Measurements from ENCODE around the gene PCSK5. TPM values are rescaled to one million over a fixed set of nuclear protein-coding genes. Genes with fewer than 3 reads are reported as not detected.
"Not testable (repeated sequence)": the region's sequence is repeated elsewhere in the genome, so short reads cannot be mapped to it uniquely, and the experiment has no call there.

The PCSK5 gene
- polyA plus RNA-seq, 1 donor, result 123 TPM

DNA sequence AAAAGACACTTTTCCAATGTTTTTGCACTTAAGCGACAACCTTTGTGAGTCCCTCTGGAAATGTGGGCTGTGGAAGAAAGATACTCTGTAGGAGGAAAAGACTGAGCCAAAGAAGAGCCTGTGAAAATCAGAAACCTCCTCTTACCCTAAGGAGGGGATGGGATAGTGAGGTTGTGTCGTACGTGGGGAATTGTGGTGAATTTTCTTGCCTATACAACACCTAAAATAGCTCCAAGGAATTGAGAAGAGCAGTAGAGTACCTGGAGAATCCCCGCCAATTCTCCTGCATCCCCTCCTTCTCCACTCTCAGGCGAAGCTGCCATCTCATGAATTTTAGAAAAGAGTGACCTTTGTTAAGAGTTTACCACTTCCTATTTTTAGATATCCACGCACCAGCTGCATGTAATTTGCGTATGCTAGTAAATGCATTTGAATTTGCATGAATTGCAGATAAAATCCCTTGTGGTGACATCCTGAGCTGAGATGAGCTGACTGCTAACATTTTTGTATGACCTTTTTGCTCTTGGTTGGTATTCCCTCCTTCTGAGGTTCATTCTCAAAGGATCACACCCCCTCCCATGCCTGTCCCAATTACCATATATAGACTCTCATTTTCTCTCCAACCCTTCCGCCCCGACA lies 147.2 kb downstream of the PCSK5 start:
- 90% methylated on average over 3 of the region's 9 CpGs for WGBS (ENCODE audit: insufficient coverage, low lambda C conversion rate)
- no peak overlapping the region for H3K27ac ChIP-seq (ENCODE audit: low read length)

GRCh38 chr9:76038431-76038830 lies 148.0 kb downstream of the PCSK5 start:
- Histone ChIP-seq H3K36me3 (ENCODE audit: control insufficient read depth, insufficient read depth, low read length) (peaks cover 40% of the 10 kb centered on the region), H3K4me3 (ENCODE audit: low read length) (no peak overlapping the region), H3K4me1 (ENCODE audit: control insufficient read depth, insufficient read depth, low read length) (peaks cover 10% of the 10 kb centered on the region), H3K9me3 (ENCODE audit: control insufficient read depth, low read depth, low read length) (peaks cover 2% of the 10 kb centered on the region), H3K27ac (ENCODE audit: low read length) (no peak overlapping the region), H3K27me3 (ENCODE audit: control insufficient read depth, insufficient read depth, low read length) (no peaks in the 10 kb centered on the region)
- no CpG with 5 or more reads among the region's 2 CpGs for WGBS (ENCODE audit: insufficient coverage, low lambda C conversion rate)
- DNase-seq, result no peak

More for the DNA sequence above, 147.2 kb downstream of the PCSK5 start:
- no peak for DNase-seq
- Histone ChIP-seq H3K36me3 (ENCODE audit: control insufficient read depth, insufficient read depth, low read length) (peaks cover 39% of the 10 kb centered on the region), H3K27me3 (ENCODE audit: control insufficient read depth, insufficient read depth, low read length) (no peaks in the 10 kb centered on the region), H3K9me3 (ENCODE audit: control insufficient read depth, low read depth, low read length) (peaks cover 2% of the 10 kb centered on the region), H3K4me3 (ENCODE audit: low read length) (no peak overlapping the region), H3K4me1 (ENCODE audit: control insufficient read depth, insufficient read depth, low read length) (peaks cover 10% of the 10 kb centered on the region)

DNA sequence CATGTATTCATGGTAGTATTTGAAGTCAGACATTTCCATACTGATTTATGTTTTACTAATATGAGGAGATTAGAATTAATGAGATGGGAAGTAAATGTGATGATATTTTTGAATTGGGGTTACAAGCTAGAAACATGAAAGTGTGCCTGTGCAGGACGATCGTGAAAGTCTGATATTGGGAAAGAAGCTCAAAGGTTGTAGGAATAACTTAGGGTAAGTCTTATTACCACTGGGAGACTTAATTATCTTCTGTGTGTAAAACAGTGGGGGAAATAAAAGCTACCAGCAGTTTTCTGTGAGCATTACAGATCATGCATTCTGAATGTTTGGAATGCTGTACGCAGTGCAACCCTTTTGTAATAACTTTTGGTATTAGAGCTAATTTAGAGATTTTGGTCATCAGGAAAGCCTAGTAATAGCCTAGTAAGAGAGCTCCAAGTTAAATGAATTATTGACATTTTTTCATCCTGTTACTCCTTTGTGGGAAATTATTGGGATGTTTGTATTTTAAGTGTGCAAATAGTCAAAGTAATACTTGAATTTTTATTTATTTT lies 153.9 kb downstream of the PCSK5 start:
- peaks cover 31% of the 10 kb centered on the region for H3K4me1 ChIP-seq (ENCODE audit: control insufficient read depth, insufficient read depth, low read length)
- H3K4me3 ChIP-seq (ENCODE audit: low read length), result no peak overlapping the region
- H3K36me3 ChIP-seq (ENCODE audit: control insufficient read depth, insufficient read depth, low read length), result peaks cover 10% of the 10 kb centered on the region
- H3K27ac ChIP-seq (ENCODE audit: low read length), result no peak overlapping the region
- H3K9me3 ChIP-seq (ENCODE audit: control insufficient read depth, low read depth, low read length), result peaks cover 2% of the 10 kb centered on the region
- no peaks in the 10 kb centered on the region for H3K27me3 ChIP-seq (ENCODE audit: control insufficient read depth, insufficient read depth, low read length)
- peak; percentile 28 to 64 for DNase-seq
- 40% methylated on average over 1 of the region's 3 CpGs for WGBS (ENCODE audit: insufficient coverage, low lambda C conversion rate)

DNA sequence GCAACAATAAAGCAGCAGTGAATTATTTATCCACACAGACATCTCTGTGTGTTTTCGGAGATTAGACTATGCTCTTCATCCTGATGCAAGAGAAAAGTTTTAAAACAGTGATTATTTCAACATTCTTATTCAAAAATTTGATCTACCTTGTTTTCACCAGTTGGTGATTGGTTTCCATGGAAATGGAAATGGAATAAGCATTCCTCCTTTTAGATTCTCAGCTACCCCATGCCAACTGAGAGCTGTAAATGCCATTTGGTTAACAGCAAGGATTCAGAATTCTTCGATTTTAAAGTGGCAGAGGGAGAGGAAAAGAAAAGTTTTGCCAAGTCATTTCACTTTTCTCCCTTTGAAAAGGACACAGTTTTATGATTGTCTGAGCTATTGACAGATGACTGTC lies 154.7 kb downstream of the PCSK5 start:
- H3K36me3 ChIP-seq (ENCODE audit: control insufficient read depth, insufficient read depth, low read length), result peaks cover 10% of the 10 kb centered on the region
- no peaks in the 10 kb centered on the region for H3K27me3 ChIP-seq (ENCODE audit: control insufficient read depth, insufficient read depth, low read length)
- H3K9me3 ChIP-seq (ENCODE audit: control insufficient read depth, low read depth, low read length), result peaks cover under 1% of the 10 kb centered on the region
- no peak overlapping the region for H3K4me3 ChIP-seq (ENCODE audit: low read length)
- no peak for DNase-seq
- WGBS (ENCODE audit: insufficient coverage, low lambda C conversion rate), result 60% methylated on average over 2 of the region's 2 CpGs
- H3K4me1 ChIP-seq (ENCODE audit: control insufficient read depth, insufficient read depth, low read length), result peaks cover 32% of the 10 kb centered on the region
- H3K27ac ChIP-seq (ENCODE audit: low read length), result no peak overlapping the region

DNA sequence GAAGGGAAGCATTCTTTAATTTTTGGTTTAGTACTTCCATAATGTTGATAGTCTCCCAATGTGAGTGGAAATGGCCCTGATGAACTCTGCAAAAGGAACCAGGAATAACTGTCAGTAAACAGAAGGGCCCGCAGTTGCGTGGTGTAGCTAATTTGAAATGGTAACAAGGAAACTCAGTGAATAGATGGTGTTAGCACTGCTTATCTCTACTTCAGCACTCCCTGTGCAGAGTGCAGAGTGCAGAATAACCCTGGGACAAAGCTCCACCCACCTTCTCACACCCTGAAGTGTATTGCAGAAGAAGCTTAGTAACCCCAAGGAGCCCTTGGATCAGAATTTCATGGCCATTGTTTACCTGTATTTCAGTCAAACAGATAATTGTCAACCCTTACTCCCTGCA lies 158.9 kb downstream of the PCSK5 start:
- Histone ChIP-seq H3K27me3 (ENCODE audit: control insufficient read depth, insufficient read depth, low read length) (no peaks in the 10 kb centered on the region), H3K36me3 (ENCODE audit: control insufficient read depth, insufficient read depth, low read length) (peaks cover 30% of the 10 kb centered on the region), H3K4me1 (ENCODE audit: control insufficient read depth, insufficient read depth, low read length) (peaks cover 33% of the 10 kb centered on the region), H3K4me3 (ENCODE audit: low read length) (no peak overlapping the region), H3K9me3 (ENCODE audit: control insufficient read depth, low read depth, low read length) (peaks cover 6% of the 10 kb centered on the region), H3K27ac (ENCODE audit: low read length) (peak overlapping the region; percentile 64)
- WGBS (ENCODE audit: insufficient coverage, low lambda C conversion rate), result no CpG with 5 or more reads among the region's 2 CpGs
- peak; percentile 89 to 95 for DNase-seq

DNA sequence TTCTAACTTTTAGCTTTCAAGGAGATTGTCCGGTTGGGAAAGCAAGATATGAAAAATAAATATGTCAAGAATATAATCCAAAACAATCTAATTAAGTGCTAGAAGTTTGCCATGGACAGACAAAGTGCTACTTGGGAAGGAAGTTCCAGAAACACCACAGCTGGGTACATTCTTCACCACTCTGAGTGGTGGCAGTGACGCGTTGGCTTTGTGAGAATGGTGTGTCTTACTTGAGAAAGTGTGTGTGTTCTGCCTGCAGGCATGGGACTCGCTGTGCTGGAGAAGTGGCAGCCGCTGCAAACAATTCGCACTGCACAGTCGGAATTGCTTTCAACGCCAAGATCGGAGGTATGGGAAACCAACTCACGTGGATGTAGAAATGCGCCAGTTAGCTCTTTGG lies 177.2 kb downstream of the PCSK5 start:
- peaks cover 35% of the 10 kb centered on the region for H3K36me3 ChIP-seq (ENCODE audit: control insufficient read depth, insufficient read depth, low read length)
- no peaks in the 10 kb centered on the region for H3K4me1 ChIP-seq (ENCODE audit: control insufficient read depth, insufficient read depth, low read length)
- no peak overlapping the region for H3K4me3 ChIP-seq (ENCODE audit: low read length)
- H3K27ac ChIP-seq (ENCODE audit: low read length), result no peak overlapping the region
- DNase-seq, result no peak
- H3K27me3 ChIP-seq (ENCODE audit: control insufficient read depth, insufficient read depth, low read length), result no peaks in the 10 kb centered on the region
- 100% methylated on average over 1 of the region's 11 CpGs for WGBS (ENCODE audit: insufficient coverage, low lambda C conversion rate)
- H3K9me3 ChIP-seq (ENCODE audit: control insufficient read depth, low read depth, low read length), result no peaks in the 10 kb centered on the region

DNA sequence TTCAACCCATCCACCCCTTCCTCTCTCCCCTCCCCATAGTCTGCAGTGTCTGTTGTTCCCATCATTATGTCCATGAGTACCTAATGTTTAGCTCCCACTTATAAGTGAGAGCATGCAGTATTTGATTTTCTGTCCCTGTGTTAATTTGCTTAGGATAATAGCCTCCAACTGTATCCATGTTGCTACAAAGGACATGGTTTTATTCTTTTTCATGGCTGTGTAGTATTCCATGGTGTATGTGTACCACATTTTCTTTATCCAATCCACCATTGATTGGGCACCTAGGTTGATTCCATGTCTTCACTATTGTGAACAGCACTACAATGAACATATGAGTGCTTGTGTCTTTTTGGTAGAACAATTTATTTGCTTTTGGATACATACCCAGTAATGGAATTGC lies 187.1 kb downstream of the PCSK5 start:
- Histone ChIP-seq H3K9me3 (ENCODE audit: control insufficient read depth, low read depth, low read length) (no peaks in the 10 kb centered on the region), H3K27ac (ENCODE audit: low read length) (no peak overlapping the region), H3K27me3 (ENCODE audit: control insufficient read depth, insufficient read depth, low read length) (no peaks in the 10 kb centered on the region), H3K36me3 (ENCODE audit: control insufficient read depth, insufficient read depth, low read length) (peaks cover 43% of the 10 kb centered on the region), H3K4me1 (ENCODE audit: control insufficient read depth, insufficient read depth, low read length) (no peaks in the 10 kb centered on the region), H3K4me3 (ENCODE audit: low read length) (no peak overlapping the region)
- DNase-seq, result no peak

GRCh38 chr9:76081281-76081680 lies 190.8 kb downstream of the PCSK5 start:
- DNase-seq; H3K27ac ChIP-seq (ENCODE audit: low read length); H3K4me3 ChIP-seq (ENCODE audit: low read length); H3K27me3 ChIP-seq (ENCODE audit: control insufficient read depth, insufficient read depth, low read length); H3K4me1 ChIP-seq (ENCODE audit: control insufficient read depth, insufficient read depth, low read length); H3K9me3 ChIP-seq (ENCODE audit: control insufficient read depth, low read depth, low read length): not testable (repeated sequence)
- peaks cover 42% of the 10 kb centered on the region for H3K36me3 ChIP-seq (ENCODE audit: control insufficient read depth, insufficient read depth, low read length)
- 100% methylated on average over 2 of the region's 5 CpGs for WGBS (ENCODE audit: insufficient coverage, low lambda C conversion rate)

DNA sequence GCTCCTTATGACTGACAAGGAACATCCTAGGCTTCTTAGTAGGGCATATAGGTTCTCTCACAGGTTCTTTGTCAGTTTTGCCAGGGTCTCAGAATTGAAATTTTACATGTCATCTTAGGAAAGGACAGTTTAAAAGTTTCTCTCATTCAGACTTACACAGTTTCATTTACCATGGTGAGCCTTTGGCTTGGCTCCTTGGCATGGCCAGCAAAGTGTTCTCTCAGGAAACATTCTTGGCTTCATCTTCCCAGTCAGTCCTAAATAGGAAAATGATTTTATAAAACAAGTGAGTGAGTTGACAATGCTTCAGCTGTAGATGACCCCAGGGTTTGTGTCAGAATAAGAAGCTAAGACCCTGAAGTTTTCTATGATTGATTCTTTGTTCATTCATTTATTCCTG lies 191.6 kb downstream of the PCSK5 start:
- H3K4me1 ChIP-seq (ENCODE audit: control insufficient read depth, insufficient read depth, low read length), result no peaks in the 10 kb centered on the region
- no peak for DNase-seq

GRCh38 chr9:76085596-76085995 lies 195.1 kb downstream of the PCSK5 start:
- H3K4me3 ChIP-seq (ENCODE audit: low read length), result no peak overlapping the region
- H3K27me3 ChIP-seq (ENCODE audit: control insufficient read depth, insufficient read depth, low read length), result no peaks in the 10 kb centered on the region
- no peaks in the 10 kb centered on the region for H3K4me1 ChIP-seq (ENCODE audit: control insufficient read depth, insufficient read depth, low read length)
- DNase-seq, result no peak
- H3K27ac ChIP-seq (ENCODE audit: low read length), result no peak overlapping the region
- WGBS (ENCODE audit: insufficient coverage, low lambda C conversion rate), result no CpG with 5 or more reads among the region's 2 CpGs
- peaks cover 41% of the 10 kb centered on the region for H3K36me3 ChIP-seq (ENCODE audit: control insufficient read depth, insufficient read depth, low read length)
- H3K9me3 ChIP-seq (ENCODE audit: control insufficient read depth, low read depth, low read length), result no peaks in the 10 kb centered on the region

More for the DNA sequence above, 191.6 kb downstream of the PCSK5 start:
- no peak overlapping the region for H3K27ac ChIP-seq (ENCODE audit: low read length)
- H3K36me3 ChIP-seq (ENCODE audit: control insufficient read depth, insufficient read depth, low read length), result peaks cover 39% of the 10 kb centered on the region
- no peak overlapping the region for H3K4me3 ChIP-seq (ENCODE audit: low read length)
- no peaks in the 10 kb centered on the region for H3K27me3 ChIP-seq (ENCODE audit: control insufficient read depth, insufficient read depth, low read length)
- H3K9me3 ChIP-seq (ENCODE audit: control insufficient read depth, low read depth, low read length), result no peaks in the 10 kb centered on the region

DNA sequence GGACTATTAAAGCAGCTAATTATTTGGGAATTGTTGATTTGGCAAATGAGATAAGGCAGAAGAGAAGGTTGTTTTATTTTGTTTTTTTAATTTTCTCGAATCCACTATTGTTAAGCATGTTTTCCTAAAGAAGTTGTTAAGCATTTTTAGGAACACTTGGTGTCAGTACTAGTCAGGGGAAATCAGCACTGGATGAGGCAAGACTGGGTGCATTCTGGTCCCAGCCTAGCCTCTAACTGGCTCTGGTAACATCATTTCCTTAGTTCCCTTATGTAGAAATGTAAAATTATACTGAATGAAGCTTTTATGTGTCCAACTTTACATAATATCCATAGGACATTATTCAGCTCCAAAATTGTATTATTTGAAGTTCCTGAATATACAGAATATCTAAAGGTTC lies 196.1 kb downstream of the PCSK5 start:
- peaks cover 43% of the 10 kb centered on the region for H3K36me3 ChIP-seq (ENCODE audit: control insufficient read depth, insufficient read depth, low read length)
- DNase-seq, result no peak
- H3K27ac ChIP-seq (ENCODE audit: low read length), result no peak overlapping the region
- no peaks in the 10 kb centered on the region for H3K4me1 ChIP-seq (ENCODE audit: control insufficient read depth, insufficient read depth, low read length)
- WGBS (ENCODE audit: insufficient coverage, low lambda C conversion rate), result no CpG with 5 or more reads among the region's 1 CpG
- no peaks in the 10 kb centered on the region for H3K27me3 ChIP-seq (ENCODE audit: control insufficient read depth, insufficient read depth, low read length)
- H3K9me3 ChIP-seq (ENCODE audit: control insufficient read depth, low read depth, low read length), result no peaks in the 10 kb centered on the region
- no peak overlapping the region for H3K4me3 ChIP-seq (ENCODE audit: low read length)

Measured in large intestine (tissue), 3 donors.